PC-9 (cell line): ENCODE results near the gene NAA10.

Experiments
- EZH2 ChIP-seq: fragments of 200-600 bp; sonication (generic); IDR thresholded peaks from 2 replicates; pipeline ENCODE4 v1.8.0; 2017; ENCODE audit warnings: antibody characterized with exemption, low read depth
- TF ChIP-seq, protein P1 (sequence below): fragments of 200-600 bp; sonication (generic); conservative IDR thresholded peaks from 2 replicates; pipeline ENCODE4 v1.6.1; 2017; ENCODE audit warnings: mixed run types, antibody characterized with exemption, mild to moderate bottlenecking, moderate library complexity

DNA sequence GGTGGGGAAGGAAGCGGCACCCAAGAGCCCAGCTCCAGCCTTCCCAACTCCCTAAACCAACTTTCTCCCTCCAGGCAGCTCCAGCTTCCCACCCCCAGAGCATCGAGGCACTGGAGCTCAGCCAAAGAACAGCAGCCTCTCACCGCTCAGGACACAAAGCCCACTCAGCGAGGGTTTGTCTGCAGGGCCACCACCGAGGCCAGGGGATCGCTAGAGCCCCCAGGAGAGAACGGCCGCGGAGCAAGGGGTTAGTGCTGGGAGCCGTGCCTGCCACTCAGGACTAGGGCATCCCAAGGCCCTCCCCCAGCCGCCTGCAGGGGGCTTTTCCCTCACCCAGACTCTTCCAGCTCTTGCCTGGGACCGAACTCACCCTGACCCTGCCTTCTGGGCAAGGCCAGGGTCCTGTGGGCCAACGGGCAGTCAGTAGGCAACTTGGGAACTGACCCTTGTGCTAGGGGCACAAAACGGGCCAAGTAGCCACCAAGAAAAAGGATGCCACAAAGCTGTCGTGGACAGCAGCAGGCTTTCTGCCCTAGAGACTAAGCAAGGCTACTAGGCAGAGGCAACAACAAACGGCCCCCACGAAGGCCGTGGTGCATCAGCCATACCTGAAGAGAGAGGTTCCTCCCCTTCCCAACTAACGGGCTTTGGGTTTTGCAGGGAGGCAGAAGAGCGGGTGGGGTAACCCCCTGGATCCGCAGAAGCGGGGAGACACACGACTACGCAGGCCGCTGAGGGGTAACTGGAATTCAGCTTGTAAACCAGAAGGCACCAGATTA is 34.5 kb upstream of the NAA10 start:
- TF ChIP-seq, protein P1, sequence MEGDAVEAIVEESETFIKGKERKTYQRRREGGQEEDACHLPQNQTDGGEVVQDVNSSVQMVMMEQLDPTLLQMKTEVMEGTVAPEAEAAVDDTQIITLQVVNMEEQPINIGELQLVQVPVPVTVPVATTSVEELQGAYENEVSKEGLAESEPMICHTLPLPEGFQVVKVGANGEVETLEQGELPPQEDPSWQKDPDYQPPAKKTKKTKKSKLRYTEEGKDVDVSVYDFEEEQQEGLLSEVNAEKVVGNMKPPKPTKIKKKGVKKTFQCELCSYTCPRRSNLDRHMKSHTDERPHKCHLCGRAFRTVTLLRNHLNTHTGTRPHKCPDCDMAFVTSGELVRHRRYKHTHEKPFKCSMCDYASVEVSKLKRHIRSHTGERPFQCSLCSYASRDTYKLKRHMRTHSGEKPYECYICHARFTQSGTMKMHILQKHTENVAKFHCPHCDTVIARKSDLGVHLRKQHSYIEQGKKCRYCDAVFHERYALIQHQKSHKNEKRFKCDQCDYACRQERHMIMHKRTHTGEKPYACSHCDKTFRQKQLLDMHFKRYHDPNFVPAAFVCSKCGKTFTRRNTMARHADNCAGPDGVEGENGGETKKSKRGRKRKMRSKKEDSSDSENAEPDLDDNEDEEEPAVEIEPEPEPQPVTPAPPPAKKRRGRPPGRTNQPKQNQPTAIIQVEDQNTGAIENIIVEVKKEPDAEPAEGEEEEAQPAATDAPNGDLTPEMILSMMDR: no peak
- TF ChIP-seq EZH2: no peak
